Muscle of arm (tissue), 14 donors: Measurements from ENCODE around the gene BCAP29. TPM values are rescaled to one million over a fixed set of nuclear protein-coding genes. Genes with fewer than 3 reads are reported as not detected.
"Not testable (repeated sequence)": the region's sequence is repeated elsewhere in the genome, so short reads cannot be mapped to it uniquely, and the experiment has no call there.

ENCODE experiments used
- DNase-seq: peaks from one replicate; pipeline ENCODE4 v3.0.0-alpha.2; 2013
- long read RNA-seq, 11 donors: transcript quantifications; one replicate each; lab custom pipeline, GENCODE V29; 2026
- polyA plus RNA-seq, 12 donors: library from polyadenylated mRNA; unstranded; fragments of 120-200 nt; gene quantifications; one replicate each; pipeline ENCODE4 v1.2.1, GENCODE V29; 2013; ENCODE audit not compliant: insufficient read length in 12 of 12

BCAP29 gene, protein sequence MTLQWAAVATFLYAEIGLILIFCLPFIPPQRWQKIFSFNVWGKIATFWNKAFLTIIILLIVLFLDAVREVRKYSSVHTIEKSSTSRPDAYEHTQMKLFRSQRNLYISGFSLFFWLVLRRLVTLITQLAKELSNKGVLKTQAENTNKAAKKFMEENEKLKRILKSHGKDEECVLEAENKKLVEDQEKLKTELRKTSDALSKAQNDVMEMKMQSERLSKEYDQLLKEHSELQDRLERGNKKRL
- 10 to 100 TPM in 11 of 12 donors, not detected in 1; 45.1 to 67.9 (median 59.3) TPM for polyA plus RNA-seq
- long read RNA-seq, donor 1, full-length matches to known transcripts = 16 of 27 reads
- long read RNA-seq, donor 1, partial matches to known transcripts = 11 of 27 reads
- long read RNA-seq, donor 1, other reads (novel, unspliced or antisense) = 0 of 27 reads
- long read RNA-seq, donor 2, full-length matches to known transcripts = 22 of 27 reads
- long read RNA-seq, donor 2, partial matches to known transcripts = 5 of 27 reads
- long read RNA-seq, donor 2, other reads (novel, unspliced or antisense) = 0 of 27 reads
- long read RNA-seq, donor 3, full-length matches to known transcripts = 11 of 11 reads
- long read RNA-seq, donor 3, partial matches to known transcripts = 0 of 11 reads
- long read RNA-seq, donor 3, other reads (novel, unspliced or antisense) = 0 of 11 reads
- long read RNA-seq, donor 4, full-length matches to known transcripts = 3 of 3 reads
- long read RNA-seq, donor 4, partial matches to known transcripts = 0 of 3 reads
- long read RNA-seq, donor 4, other reads (novel, unspliced or antisense) = 0 of 3 reads
- long read RNA-seq, donor 5, full-length matches to known transcripts = 25 of 25 reads
- long read RNA-seq, donor 5, partial matches to known transcripts = 0 of 25 reads
- long read RNA-seq, donor 5, other reads (novel, unspliced or antisense) = 0 of 25 reads
- long read RNA-seq, donor 6, full-length matches to known transcripts = 8 of 8 reads
- long read RNA-seq, donor 6, partial matches to known transcripts = 0 of 8 reads
- long read RNA-seq, donor 6, other reads (novel, unspliced or antisense) = 0 of 8 reads
- long read RNA-seq, donor 7, full-length matches to known transcripts = 6 of 6 reads
- long read RNA-seq, donor 7, partial matches to known transcripts = 0 of 6 reads
- long read RNA-seq, donor 7, other reads (novel, unspliced or antisense) = 0 of 6 reads
- long read RNA-seq, donor 8, full-length matches to known transcripts = 11 of 11 reads
- long read RNA-seq, donor 8, partial matches to known transcripts = 0 of 11 reads
- long read RNA-seq, donor 8, other reads (novel, unspliced or antisense) = 0 of 11 reads
- long read RNA-seq, donor 9, full-length matches to known transcripts = 9 of 9 reads
- long read RNA-seq, donor 9, partial matches to known transcripts = 0 of 9 reads
- long read RNA-seq, donor 9, other reads (novel, unspliced or antisense) = 0 of 9 reads
- long read RNA-seq, donor 10, full-length matches to known transcripts = 19 of 19 reads
- long read RNA-seq, donor 10, partial matches to known transcripts = 0 of 19 reads
- long read RNA-seq, donor 10, other reads (novel, unspliced or antisense) = 0 of 19 reads
- long read RNA-seq, donor 11, full-length matches to known transcripts = 23 of 23 reads
- long read RNA-seq, donor 11, partial matches to known transcripts = 0 of 23 reads
- long read RNA-seq, donor 11, other reads (novel, unspliced or antisense) = 0 of 23 reads

- DNase-seq = peak; percentile 78
Measured at GRCh38 chr7:107579885-107580715, at the start of gene BCAP29. BCAP29 (plus strand) TSS chr7:107580246; CDS start chr7:107580773, 527 bp downstream.

- no peak for DNase-seq
Measured at GRCh38 chr7:107530751-107531150, 49.3 kb upstream of the BCAP29 start.

GRCh38 chr7:107534139-107534538 is 45.9 kb upstream of the BCAP29 start:
- DNase-seq = no peak

DNA sequence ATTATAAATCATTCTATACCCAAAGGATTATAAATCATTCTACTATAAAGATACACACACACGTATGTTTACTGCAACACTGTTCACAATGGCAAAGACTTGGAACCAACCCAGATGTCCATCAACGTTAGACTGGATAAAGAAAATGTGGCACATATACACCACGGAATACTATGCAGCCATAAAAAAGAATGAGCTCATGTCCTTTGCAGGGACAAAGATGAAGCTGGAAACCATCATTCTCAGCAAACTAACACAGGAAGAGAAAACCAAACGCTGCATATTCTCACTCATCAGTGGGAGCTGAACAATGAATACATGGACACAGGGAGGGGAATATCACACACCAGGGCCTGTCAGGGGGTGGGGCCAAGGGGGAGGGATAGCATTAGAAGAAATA is 42.8 kb upstream of the BCAP29 start:
- not testable (repeated sequence) for DNase-seq

GRCh38 chr7:107538001-107538400 is 42.0 kb upstream of the BCAP29 start:
- no peak for DNase-seq

GRCh38 chr7:107543338-107543993 is 36.6 kb upstream of the BCAP29 start:
- DNase-seq = no peak

DNA sequence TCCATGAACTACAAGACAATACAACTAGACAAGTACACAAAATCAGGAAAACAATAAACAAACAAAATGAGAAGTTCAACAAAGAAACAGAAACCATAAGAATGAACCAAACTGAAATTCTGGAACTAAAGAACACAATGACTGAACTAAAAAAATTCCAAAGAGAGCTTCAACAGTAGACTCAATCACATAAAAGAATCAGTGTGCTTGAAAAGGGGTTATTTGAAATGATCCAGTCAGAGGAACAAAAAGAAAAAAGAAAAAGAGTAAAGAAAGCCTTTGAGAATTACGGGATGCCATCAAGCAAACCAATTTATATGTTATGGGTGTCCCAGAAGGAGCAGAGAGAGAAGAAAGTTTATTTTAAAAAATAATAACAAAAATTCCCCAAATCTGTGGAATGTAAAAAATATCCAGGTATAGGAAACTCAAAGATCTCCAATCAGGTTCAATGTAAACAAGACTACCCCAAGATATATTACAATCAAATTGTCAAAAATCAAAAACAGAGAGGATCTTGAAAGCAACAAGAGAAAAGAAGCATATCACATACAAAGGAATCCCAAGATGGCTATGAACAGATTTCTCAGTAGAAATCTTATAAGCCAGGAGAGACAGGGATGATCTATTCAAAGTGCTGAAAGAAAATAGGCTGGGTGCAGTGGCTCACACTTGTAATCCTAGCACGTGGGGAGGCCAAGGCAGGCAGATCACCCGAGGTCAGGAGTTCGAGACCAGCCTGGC is 35.0 kb upstream of the BCAP29 start:
- DNase-seq = no peak

DNA sequence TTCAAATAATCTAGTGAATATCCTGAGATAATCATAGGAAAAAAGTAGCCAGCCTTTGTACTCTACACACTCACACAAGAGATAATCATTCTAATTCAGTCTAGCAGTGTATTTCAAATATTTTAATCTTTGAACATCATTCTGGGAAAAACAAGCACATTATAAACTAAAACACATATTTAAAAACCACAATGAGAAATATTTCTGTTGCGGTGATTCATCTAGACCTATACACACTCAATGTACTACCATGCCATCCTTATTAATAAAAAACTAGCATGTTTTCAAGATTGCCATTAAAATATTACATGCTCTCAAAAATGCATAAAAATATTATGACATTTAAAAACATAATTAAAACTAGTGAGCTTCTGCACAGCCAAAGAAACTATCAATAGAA is 28.1 kb upstream of the BCAP29 start:
- DNase-seq = no peak

DNA sequence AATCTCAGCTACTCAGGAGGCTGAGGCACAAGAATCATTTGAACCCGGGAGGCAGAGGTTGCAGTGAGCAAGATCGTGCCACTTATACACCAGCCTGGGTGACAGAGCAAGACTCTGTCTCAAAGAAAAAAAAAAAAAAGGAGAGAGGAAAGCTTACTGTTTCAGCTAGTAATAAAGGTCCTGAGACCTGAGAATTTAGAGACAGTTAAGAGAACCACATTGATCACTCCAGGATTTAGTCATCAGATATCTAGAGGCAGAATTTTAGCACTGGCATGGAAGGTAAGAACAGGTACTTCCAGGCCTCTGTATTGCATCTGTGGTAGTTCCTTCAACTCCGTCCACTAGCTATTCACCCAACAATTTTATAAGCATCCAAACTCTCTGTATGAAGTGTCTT is 24.2 kb upstream of the BCAP29 start:
- DNase-seq = no peak

GRCh38 chr7:107559864-107560263 is 20.2 kb upstream of the BCAP29 start:
- DNase-seq = no peak

- DNase-seq = no peak
Measured at GRCh38 chr7:107560898-107561516, 19.0 kb upstream of the BCAP29 start.

GRCh38 chr7:107563081-107563774 is 16.8 kb upstream of the BCAP29 start:
- no peak for DNase-seq

DNA sequence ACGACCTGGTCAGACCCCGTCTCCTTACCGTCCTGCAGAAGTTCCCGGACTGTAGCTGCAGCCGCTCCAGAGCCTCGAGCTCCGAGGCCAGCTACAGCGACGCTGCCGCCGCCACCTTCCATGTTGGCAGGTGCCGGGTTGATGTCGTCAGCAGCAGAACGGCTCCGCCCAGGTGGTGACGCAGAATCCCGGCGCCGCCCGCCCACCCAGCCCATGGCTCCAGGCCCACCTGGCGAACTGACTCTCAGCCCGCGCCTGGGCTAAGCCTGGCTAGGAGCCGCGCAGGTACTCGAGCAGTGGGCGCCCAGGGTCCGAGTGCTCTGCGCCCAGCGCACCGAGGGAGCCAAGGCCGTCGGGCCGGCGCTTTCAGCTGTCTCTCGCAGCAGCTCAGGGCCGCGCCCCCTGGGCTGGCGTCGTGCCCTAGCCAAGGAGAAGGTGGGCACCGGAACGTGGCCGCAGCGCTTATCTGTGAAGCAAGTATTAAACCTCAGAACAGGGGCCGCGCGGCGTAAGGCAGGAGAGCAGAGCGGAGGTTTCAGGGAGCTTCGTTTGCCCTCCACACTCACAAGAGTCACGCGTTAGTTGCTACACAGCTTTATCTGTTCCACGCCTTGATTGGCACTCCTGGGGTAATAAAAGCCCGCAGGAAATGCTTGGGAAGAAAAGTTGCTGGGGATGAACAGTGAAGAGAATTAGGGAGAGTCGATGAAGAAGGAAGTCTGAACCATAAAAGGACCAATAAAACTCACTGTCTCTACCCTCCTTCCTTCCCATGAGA is 16.1 kb upstream of the BCAP29 start, which contains the start of the genes COG5 and DUS4L:
COG5 (minus strand) TSS at position 146 of the 778 bp plus-strand sequence; CDS start at position 122, 24 bp downstream.
DUS4L (plus strand) TSS at position 197 of the 778 bp plus-strand sequence. CDS start 3,100 bp downstream, outside the sequence.
- peak; percentile 91 for DNase-seq

- DNase-seq = no peak
Measured at GRCh38 chr7:107564553-107565298, 15.3 kb upstream of the BCAP29 start.

DNA sequence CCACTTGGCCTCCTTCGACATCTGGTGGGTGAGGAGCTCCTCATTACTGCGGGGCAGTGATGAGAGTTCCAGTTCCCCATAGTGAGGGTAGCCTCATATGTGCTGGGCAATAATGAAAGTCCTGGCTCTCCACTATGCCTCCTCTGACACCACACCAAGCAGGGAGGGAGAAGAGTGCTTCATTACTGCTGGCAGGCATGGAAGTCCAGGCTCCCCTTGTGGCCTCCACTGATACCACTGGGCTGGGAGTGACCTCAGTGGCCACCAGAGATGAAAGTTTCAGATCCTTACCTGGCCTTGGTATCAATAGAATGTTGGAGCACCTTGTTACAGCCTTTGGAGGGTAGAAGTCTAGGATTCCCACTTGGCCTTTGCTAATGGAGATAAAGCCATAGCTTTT is 9.7 kb upstream of the BCAP29 start:
- DNase-seq = no peak

GRCh38 chr7:107573537-107573936 is 6.5 kb upstream of the BCAP29 start:
- DNase-seq = no peak
